Esophagus squamous epithelium (tissue), 4 donors: ENCODE results near the gene NRARP.

Source experiments
- POLR2A ChIP-seq, 4 donors: fragments of 450-650 bp; IDR thresholded peaks; one replicate each; pipeline ENCODE4 v1.6.1; 2017; ENCODE audit warnings: antibody characterized with exemption in 4 of 4, mild to moderate bottlenecking in 4 of 4, moderate library complexity in 3 of 4
- TF ChIP-seq, protein P1 (sequence below), 6 experiments: fragments of 450-650 bp in 4 of 6; fragments of 200-600 bp in 2 of 6; sonication (generic) in 2 of 6; IDR thresholded peaks; one replicate each; pipeline ENCODE4 v1.5.1; 2016 to 2019; ENCODE audit warnings: antibody characterized with exemption in 6 of 6, mild to moderate bottlenecking in 4 of 6, moderate library complexity in 4 of 6

DNA sequence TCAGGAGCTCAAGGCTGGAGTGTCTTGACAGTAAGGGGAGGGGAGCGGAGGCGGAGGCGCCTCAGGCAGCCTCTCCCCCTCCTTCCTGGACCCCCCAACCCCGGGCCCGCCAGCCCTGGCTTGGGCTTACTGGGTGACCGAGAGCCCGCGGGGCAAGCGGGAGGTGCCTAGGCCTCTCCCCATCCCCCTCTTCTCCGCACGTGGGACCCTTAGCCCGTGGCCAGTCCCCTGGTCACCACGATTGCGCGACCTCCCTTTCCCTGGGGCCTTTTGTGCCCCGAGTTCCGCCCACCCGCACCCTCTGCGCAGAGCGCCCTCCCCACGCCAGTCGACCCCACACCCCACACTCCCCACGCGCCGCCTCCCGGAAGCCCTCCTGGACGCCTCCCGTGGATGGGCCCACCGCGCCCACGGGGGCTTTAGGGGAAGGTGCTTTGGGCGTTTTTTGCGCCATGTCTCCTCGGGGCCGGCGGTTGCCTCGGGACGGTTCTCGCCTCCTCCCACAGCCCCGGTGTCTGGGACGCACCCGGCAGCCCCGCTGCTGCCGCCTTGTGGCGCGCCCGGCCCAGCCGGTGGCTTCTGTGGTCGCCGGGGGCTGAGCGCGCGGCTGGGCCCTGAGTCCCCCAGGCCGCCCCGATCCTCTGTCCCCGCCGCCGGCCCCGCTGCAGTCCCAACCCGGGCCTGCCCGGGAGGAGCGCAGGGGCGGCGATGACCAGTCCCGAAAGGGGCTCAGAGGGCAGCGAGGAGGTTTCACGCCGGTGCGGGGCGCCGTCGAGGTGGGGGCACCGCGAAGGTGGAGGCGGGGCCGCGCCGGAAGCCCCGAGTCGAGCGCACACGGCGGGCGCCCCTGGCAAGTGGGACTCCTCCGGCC, 21.4 kb downstream of the NRARP start:
- TF ChIP-seq, protein P1, sequence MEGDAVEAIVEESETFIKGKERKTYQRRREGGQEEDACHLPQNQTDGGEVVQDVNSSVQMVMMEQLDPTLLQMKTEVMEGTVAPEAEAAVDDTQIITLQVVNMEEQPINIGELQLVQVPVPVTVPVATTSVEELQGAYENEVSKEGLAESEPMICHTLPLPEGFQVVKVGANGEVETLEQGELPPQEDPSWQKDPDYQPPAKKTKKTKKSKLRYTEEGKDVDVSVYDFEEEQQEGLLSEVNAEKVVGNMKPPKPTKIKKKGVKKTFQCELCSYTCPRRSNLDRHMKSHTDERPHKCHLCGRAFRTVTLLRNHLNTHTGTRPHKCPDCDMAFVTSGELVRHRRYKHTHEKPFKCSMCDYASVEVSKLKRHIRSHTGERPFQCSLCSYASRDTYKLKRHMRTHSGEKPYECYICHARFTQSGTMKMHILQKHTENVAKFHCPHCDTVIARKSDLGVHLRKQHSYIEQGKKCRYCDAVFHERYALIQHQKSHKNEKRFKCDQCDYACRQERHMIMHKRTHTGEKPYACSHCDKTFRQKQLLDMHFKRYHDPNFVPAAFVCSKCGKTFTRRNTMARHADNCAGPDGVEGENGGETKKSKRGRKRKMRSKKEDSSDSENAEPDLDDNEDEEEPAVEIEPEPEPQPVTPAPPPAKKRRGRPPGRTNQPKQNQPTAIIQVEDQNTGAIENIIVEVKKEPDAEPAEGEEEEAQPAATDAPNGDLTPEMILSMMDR (IDR thresholded peaks at IDR 0.05): peak; percentile 15 to 54 (median 24)
- no peak for TF ChIP-seq POLR2A (IDR thresholded peaks at IDR 0.05)
